ENCODE measurements around the gene ERRFI1.

The ERRFI1 gene

DNA sequence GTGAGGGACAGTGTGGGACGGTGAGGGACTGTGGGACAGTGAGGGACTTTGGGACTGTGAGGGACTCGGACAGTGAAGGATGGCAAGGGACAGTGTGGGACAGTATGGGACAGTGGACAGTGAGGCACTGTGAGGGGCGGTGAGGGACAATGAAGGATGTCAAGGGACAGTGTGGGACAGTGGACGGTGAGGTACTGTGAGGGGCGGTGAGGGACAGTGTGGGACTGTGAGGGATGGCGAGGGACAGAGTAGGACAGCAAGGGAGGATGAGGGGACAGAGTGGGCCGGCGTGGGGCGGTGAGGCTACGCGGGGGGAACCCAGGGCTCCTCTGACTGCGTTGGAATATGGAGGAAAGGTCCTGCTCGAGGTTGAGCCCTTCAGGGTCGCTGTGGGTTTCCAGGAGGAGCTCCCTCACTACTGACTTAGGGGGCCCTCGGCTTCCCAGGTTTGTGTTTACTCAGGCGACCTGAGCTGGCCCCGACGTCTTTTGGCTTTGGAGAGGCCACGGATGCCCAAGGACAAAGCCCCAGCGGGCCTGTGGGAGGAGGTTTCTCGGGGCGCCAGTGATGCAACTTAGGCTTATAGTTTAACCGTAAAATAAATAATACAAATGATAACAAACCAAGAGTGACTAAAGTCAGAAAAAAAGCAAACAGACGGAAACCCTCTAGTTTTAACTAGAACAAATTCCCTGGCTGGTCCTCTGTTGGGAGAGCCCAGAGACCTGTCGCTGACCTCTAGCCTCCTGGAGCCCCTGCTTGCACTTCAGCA, 1.1 kb upstream of the ERRFI1 start:
- TF ChIP-seq POLR2A (IDR thresholded peaks at IDR 0.05; ENCODE audit: extremely low read depth, insufficient read length) (no peak), CTCF (IDR thresholded peaks at IDR 0.05; ENCODE audit: low read depth, low read length) (no peak), MYC (IDR thresholded peaks at IDR 0.05; ENCODE audit: low read depth, low read length) (no peak), MAX (IDR thresholded peaks at IDR 0.05; ENCODE audit: low read depth, low read length) (no peak)
- H3K4me3 ChIP-seq (ENCODE audit: low read depth, low read length), result no peak overlapping the region
- no peak for DNase-seq (ENCODE audit: low read depth)

GRCh38 chr1:8025671-8026144, 401 bp downstream of the ERRFI1 start:
- no peak for DNase-seq (ENCODE audit: low read depth)
- no peak for TF ChIP-seq CTCF (IDR thresholded peaks at IDR 0.05; ENCODE audit: low read depth, low read length)
- TF ChIP-seq MAX (IDR thresholded peaks at IDR 0.05; ENCODE audit: low read depth, low read length), result no peak
- no peak for TF ChIP-seq POLR2A (IDR thresholded peaks at IDR 0.05; ENCODE audit: extremely low read depth, insufficient read length)
- TF ChIP-seq MYC (IDR thresholded peaks at IDR 0.05; ENCODE audit: low read depth, low read length), result no peak
- H3K4me3 ChIP-seq (ENCODE audit: low read depth, low read length), result peak overlapping the region; percentile 62

GRCh38 chr1:8025061-8025670, 943 bp downstream of the ERRFI1 start:
- H3K4me3 ChIP-seq (ENCODE audit: low read depth, low read length), result peak overlapping the region; percentile 62
- DNase-seq (ENCODE audit: low read depth), result peak; percentile 30
- TF ChIP-seq CTCF (IDR thresholded peaks at IDR 0.05; ENCODE audit: low read depth, low read length) (no peak), POLR2A (IDR thresholded peaks at IDR 0.05; ENCODE audit: extremely low read depth, insufficient read length) (no peak), MYC (IDR thresholded peaks at IDR 0.05; ENCODE audit: low read depth, low read length) (no peak), MAX (IDR thresholded peaks at IDR 0.05; ENCODE audit: low read depth, low read length) (no peak)

DNA sequence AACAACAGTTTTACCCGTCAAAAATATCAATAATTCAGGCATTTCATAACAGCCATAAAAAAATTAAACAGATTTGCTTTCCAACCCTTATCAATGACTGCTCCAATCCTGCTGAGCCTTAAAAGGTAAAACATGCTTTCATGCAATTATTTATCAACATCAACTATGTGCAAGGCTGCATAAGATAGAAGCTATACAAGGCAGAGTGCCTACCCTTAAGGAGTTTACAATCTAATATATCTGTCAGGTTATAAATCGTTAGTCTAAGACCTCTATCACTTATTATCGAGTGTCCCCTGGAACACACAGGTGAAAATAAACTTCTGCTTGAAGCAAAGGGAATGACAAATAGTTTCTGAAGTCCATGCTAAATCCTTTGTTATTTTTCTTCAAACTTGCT, 1.8 kb downstream of the ERRFI1 start:
- TF ChIP-seq MYC (IDR thresholded peaks at IDR 0.05; ENCODE audit: low read depth, low read length), result no peak
- TF ChIP-seq CTCF (IDR thresholded peaks at IDR 0.05; ENCODE audit: low read depth, low read length), result no peak
- TF ChIP-seq MAX (IDR thresholded peaks at IDR 0.05; ENCODE audit: low read depth, low read length), result no peak
- no peak for TF ChIP-seq POLR2A (IDR thresholded peaks at IDR 0.05; ENCODE audit: extremely low read depth, insufficient read length)
- DNase-seq (ENCODE audit: low read depth), result no peak
- H3K4me3 ChIP-seq (ENCODE audit: low read depth, low read length), result no peak overlapping the region

DNA sequence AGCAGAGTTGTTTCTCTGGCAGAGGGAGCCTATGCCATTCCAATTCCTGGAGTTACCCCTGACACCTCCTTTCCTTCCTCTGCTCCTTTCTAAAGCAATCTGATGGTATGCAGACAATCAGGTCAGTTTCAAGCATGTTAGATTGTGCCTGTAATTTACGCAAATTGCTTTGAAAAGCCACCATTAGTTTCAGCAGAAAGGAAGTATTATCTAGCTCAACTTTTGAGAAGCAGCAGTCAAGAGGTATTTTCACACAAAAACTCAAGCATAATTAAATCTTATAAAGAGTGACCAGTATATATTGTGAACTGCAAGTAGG, 2.2 kb downstream of the ERRFI1 start:
- H3K4me3 ChIP-seq (ENCODE audit: low read depth, low read length), result no peak overlapping the region
- TF ChIP-seq POLR2A (IDR thresholded peaks at IDR 0.05; ENCODE audit: extremely low read depth, insufficient read length) (no peak), MAX (IDR thresholded peaks at IDR 0.05; ENCODE audit: low read depth, low read length) (no peak), CTCF (IDR thresholded peaks at IDR 0.05; ENCODE audit: low read depth, low read length) (no peak), MYC (IDR thresholded peaks at IDR 0.05; ENCODE audit: low read depth, low read length) (no peak)
- DNase-seq (ENCODE audit: low read depth), result no peak

All from NB4 (cell line).